Measurements from ENCODE around the gene DNAJC27. TPM values are rescaled to one million over a fixed set of nuclear protein-coding genes. Genes with fewer than 3 reads are reported as not detected.

The DNAJC27 gene
- total and polyA plus RNA-seq, 9 of the 15 experiments (the other 6 are each of a cell fraction or from before 2014, with no cell fraction given) = 0.53 to 5.9 (median 3.0) TPM

- TF ChIP-seq ZNF318 (IDR thresholded peaks at IDR 0.05; ENCODE audit: borderline replicate concordance in 1 of 2, low read depth in 1 of 2) (no peak), TARDBP (IDR thresholded peaks at IDR 0.05) (no peak), ZNF707 (CRISPR knock-in tag; conservative IDR thresholded peaks at IDR 0.05) (no peak), KLF10 (CRISPR knock-in tag; IDR thresholded peaks at IDR 0.05) (no peak), CXXC5 (CRISPR knock-in tag; IDR thresholded peaks at IDR 0.05) (peak; percentile 85), CHD7 (IDR thresholded peaks at IDR 0.05; ENCODE audit: low read depth, low read length) (no peak), FOXK2 (conservative IDR thresholded peaks at IDR 0.05 in 1 of 2, IDR thresholded peaks at IDR 0.05 in 1 of 2; ENCODE audit: low read depth in 2 of 2) (peak; percentile 49 to 57; a peak in 1 of 4 replicates)
Observed at GRCh38 chr2:24971536-24972314, at the start of gene DNAJC27 (continued).

All from K562 (cell line).